MM.1S (cell line): ENCODE measurements around the gene TSHZ3.

ENCODE experiments used
- DNase-seq: peaks from one replicate; pipeline ENCODE4 v3.0.0-alpha.2; 2015
- H2AFZ ChIP-seq: fragments of 300-600 bp; sonication (generic); 2 replicates; pipeline ENCODE4 v1.6.0; 2016; ENCODE audit warnings: antibody characterized with exemption, low read length
- H3F3A ChIP-seq: fragments of 300-600 bp; sonication (generic); 2 replicates; pipeline ENCODE4 v1.6.1; 2016; ENCODE audit warnings: mild to moderate bottlenecking, antibody characterized with exemption, low read length, moderate library complexity, mixed read lengths; ENCODE audit not compliant: insufficient read depth
- H3K27ac ChIP-seq: fragments of 300-600 bp; sonication (generic); 2 replicates; pipeline ENCODE4 v1.5.1; 2016; ENCODE audit warnings: mild to moderate bottlenecking, low read length
- H3K27me3 ChIP-seq: fragments of 300-600 bp; sonication (generic); replicated peaks from 2 replicates; pipeline ENCODE4 v1.6.0; 2016; ENCODE audit warnings: low read length; ENCODE audit not compliant: insufficient read depth
- H3K36me3 ChIP-seq: fragments of 300-600 bp; sonication (generic); replicated peaks from 2 replicates; pipeline ENCODE4 v1.6.1; 2016; ENCODE audit warnings: mild to moderate bottlenecking, low read length, mixed read lengths; ENCODE audit not compliant: insufficient read depth
- H3K4me1 ChIP-seq: fragments of 300-600 bp; sonication (generic); 2 replicates; pipeline ENCODE4 v1.6.1; 2016; ENCODE audit warnings: low read length, mixed read lengths
- H3K4me2 ChIP-seq: fragments of 300-600 bp; sonication (generic); 2 replicates; pipeline ENCODE4 v1.6.0; 2016; ENCODE audit warnings: low read depth, low read length
- H3K4me3 ChIP-seq: fragments of 300-600 bp; sonication (generic); 2 replicates; pipeline ENCODE4 v1.5.1; 2016; ENCODE audit warnings: low read length, mixed read lengths
- H3K79me2 ChIP-seq: fragments of 300-600 bp; sonication (generic); 2 replicates; pipeline ENCODE4 v1.6.1; 2016; ENCODE audit warnings: mixed run types, low read length, mixed read lengths
- H3K9ac ChIP-seq: fragments of 300-600 bp; sonication (generic); 2 replicates; pipeline ENCODE4 v1.6.1; 2016; ENCODE audit warnings: low read length, mixed read lengths
- H3K9me2 ChIP-seq: fragments of 300-600 bp; sonication (generic); replicated peaks from 2 replicates; pipeline ENCODE4 v1.6.1; 2016; ENCODE audit warnings: mild to moderate bottlenecking, low read length, mixed read lengths; ENCODE audit not compliant: insufficient read depth
- H3K9me3 ChIP-seq: fragments of 300-600 bp; sonication (generic); replicated peaks from 2 replicates; pipeline ENCODE4 v1.6.1; 2016; ENCODE audit warnings: mild to moderate bottlenecking, low read length, mixed read lengths; ENCODE audit not compliant: insufficient read depth
- H4K20me1 ChIP-seq: fragments of 300-600 bp; sonication (generic); 2 replicates; pipeline ENCODE4 v1.6.1; 2016; ENCODE audit warnings: mild to moderate bottlenecking, low read length, moderate library complexity, mixed read lengths; ENCODE audit not compliant: insufficient read depth
- CTCF ChIP-seq: fragments of 300-600 bp; sonication (generic); IDR thresholded peaks from 2 replicates; pipeline ENCODE4 v1.5.1; 2016; ENCODE audit warnings: antibody characterized with exemption, low read length, mixed read lengths
- EZH2 ChIP-seq: fragments of 300-600 bp; sonication (generic); optimal IDR thresholded peaks from 2 replicates; pipeline ENCODE3; 2017; ENCODE audit warnings: low read depth, mild to moderate bottlenecking, antibody characterized with exemption, low read length, mixed read lengths
- EZH2phosphoT487 ChIP-seq: fragments of 300-600 bp; sonication (generic); IDR thresholded peaks from 2 replicates; pipeline ENCODE4 v1.6.1; 2018; ENCODE audit warnings: antibody characterized with exemption, low read length

The TSHZ3 gene

GRCh38 chr19:31352296-31352781 lies 3.1 kb upstream of the TSHZ3 start:
- no peak overlapping the region for H3K9ac ChIP-seq
- no peaks in the 10 kb centered on the region for H3K36me3 ChIP-seq
- H4K20me1 ChIP-seq: no peaks in the 10 kb centered on the region
- H3K79me2 ChIP-seq: no peaks in the 10 kb centered on the region
- no peaks in the 10 kb centered on the region for H3K9me3 ChIP-seq
- no peak overlapping the region for H3K4me2 ChIP-seq
- no peak overlapping the region for H3K4me3 ChIP-seq
- no peaks in the 10 kb centered on the region for H3K9me2 ChIP-seq
- peaks cover 54% of the 10 kb centered on the region for H3K27me3 ChIP-seq
- H3K4me1 ChIP-seq: no peaks in the 10 kb centered on the region
- H2AFZ ChIP-seq: no peak overlapping the region
- no peaks in the 10 kb centered on the region for H3F3A ChIP-seq
- no peak overlapping the region for H3K27ac ChIP-seq
- TF ChIP-seq CTCF (no peak), EZH2 (no peak), EZH2phosphoT487 (no peak)
- DNase-seq: no peak

DNA sequence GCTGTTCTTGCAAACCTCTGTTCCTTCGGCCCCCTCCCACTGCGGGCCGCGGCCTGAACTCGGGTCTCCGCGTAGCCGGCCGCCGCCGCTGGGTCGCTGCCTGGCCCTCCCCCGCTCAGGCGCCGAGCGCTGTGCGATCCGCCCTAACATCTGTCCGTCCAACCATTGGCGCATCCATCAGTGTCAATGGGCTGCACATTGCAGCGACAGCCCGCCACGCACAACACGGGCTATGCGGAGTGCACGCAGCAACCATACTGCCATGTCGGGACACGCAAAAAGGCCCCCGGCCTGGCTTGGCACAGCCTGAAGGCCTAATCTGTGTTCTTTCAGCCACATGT lies 2.6 kb upstream of the TSHZ3 start:
- no peak overlapping the region for H3K4me2 ChIP-seq
- H3K9ac ChIP-seq: no peak overlapping the region
- no peaks in the 10 kb centered on the region for H3K36me3 ChIP-seq
- no peak overlapping the region for H2AFZ ChIP-seq
- no peak for DNase-seq
- H3K27me3 ChIP-seq: peaks cover 54% of the 10 kb centered on the region
- no peaks in the 10 kb centered on the region for H3K4me1 ChIP-seq
- H3K4me3 ChIP-seq: no peak overlapping the region
- H4K20me1 ChIP-seq: no peaks in the 10 kb centered on the region
- H3K79me2 ChIP-seq: no peaks in the 10 kb centered on the region
- no peak overlapping the region for H3K27ac ChIP-seq
- no peak for TF ChIP-seq CTCF
- no peaks in the 10 kb centered on the region for H3K9me2 ChIP-seq
- no peaks in the 10 kb centered on the region for H3K9me3 ChIP-seq
- no peaks in the 10 kb centered on the region for H3F3A ChIP-seq

DNA sequence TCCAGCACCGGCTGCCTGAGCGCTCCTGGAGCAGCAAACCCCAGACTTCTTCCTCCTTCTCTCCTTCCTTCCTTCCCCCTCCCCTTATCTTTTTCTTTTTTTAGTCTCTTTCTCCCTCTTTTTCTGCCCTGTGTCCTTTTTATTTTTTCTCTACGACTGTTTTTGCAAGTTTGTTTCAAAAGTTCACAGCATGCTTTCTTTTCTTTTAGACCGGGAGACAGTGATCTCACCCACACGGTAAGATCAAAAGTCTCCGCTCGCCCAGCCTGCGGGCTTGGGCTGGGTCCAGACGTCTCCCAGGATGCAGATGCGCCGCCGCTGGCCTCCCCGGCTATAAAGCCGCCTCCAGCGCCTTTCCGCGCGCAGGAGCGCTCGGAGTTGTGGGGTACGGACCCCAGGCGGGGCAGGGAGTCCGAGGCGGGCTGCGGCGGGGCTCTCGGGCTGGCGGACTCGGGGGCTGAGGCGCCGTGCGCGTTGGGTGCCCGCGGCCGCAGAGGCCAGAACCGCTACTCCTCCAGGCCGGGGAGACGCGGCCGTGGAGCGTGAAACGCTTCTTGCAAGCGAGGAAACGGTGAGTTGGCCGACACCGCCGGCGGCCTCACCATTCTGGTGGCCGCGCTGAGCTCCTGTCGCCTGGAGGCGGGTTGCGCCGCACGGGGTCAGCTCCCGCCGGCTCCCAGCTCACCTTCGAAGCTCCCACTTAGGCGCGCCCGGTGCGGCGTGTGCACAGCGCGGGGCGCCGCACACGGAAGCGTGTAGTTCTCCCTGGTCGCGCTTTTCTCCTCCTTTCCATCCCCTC lies 2.0 kb upstream of the TSHZ3 start:
- TF ChIP-seq EZH2 (no peak), EZH2phosphoT487 (no peak), CTCF (no peak)
- H3K4me3 ChIP-seq: no peak overlapping the region
- no peak overlapping the region for H3K4me2 ChIP-seq
- H3K27ac ChIP-seq: no peak overlapping the region
- H2AFZ ChIP-seq: no peak overlapping the region
- no peaks in the 10 kb centered on the region for H4K20me1 ChIP-seq
- no peaks in the 10 kb centered on the region for H3K9me3 ChIP-seq
- no peaks in the 10 kb centered on the region for H3K4me1 ChIP-seq
- no peak overlapping the region for H3K9ac ChIP-seq
- H3F3A ChIP-seq: no peaks in the 10 kb centered on the region
- no peaks in the 10 kb centered on the region for H3K36me3 ChIP-seq
- H3K27me3 ChIP-seq: peaks cover 54% of the 10 kb centered on the region
- no peaks in the 10 kb centered on the region for H3K79me2 ChIP-seq
- H3K9me2 ChIP-seq: no peaks in the 10 kb centered on the region
- no peak for DNase-seq
